Muscle layer of duodenum (tissue), 2 donors: ENCODE measurements around the gene CHMP4A.

Source experiments
- H3K27ac ChIP-seq: one replicate; pipeline ENCODE4 v1.7.0; 2013; ENCODE audit warnings: mild to moderate bottlenecking, low read length
- H3K27me3 ChIP-seq: one replicate; pipeline ENCODE4 v1.7.0; 2013; ENCODE audit warnings: low read depth, mild to moderate bottlenecking, control low read depth, low read length
- H3K36me3 ChIP-seq, 2 donors: one replicate each; pipeline ENCODE4 v1.7.0; 2013; ENCODE audit warnings: low read length in 2 of 2, control low read depth in 1 of 2, mild to moderate bottlenecking in 1 of 2; ENCODE audit not compliant: insufficient read depth in 2 of 2, control insufficient read depth in 1 of 2
- H3K4me1 ChIP-seq, 2 donors: one replicate each; pipeline ENCODE4 v1.7.0; 2013; ENCODE audit warnings: low read length in 2 of 2, mild to moderate bottlenecking in 2 of 2, control low read depth in 1 of 2, moderate library complexity in 1 of 2; ENCODE audit not compliant: insufficient read depth in 2 of 2, control insufficient read depth in 1 of 2
- H3K4me3 ChIP-seq, 2 donors: one replicate each; pipeline ENCODE4 v1.7.0; 2013; ENCODE audit warnings: low read length in 2 of 2, low read depth in 1 of 2, mild to moderate bottlenecking in 1 of 2
- H3K9me3 ChIP-seq, 2 donors: one replicate each; pipeline ENCODE4 v1.7.0; 2013; ENCODE audit warnings: low read length in 2 of 2, control low read depth in 1 of 2, mild to moderate bottlenecking in 1 of 2; ENCODE audit not compliant: control insufficient read depth in 1 of 2
- donor health status: healthy.

Gene CHMP4A

GRCh38 chr14:24212924-24213865, at the start of gene CHMP4A:
Gene CHMP4A (minus strand): TSS chr14:24213488. CDS start chr14:24213439, 49 bp downstream.
- Histone ChIP-seq H3K4me3 (peak within 1 kb of the TSS; percentile 69 to 71), H3K27ac (peak within 1 kb of the TSS; percentile 97), H3K9me3 (no peaks in the 10 kb centered on the region), H3K4me1 (peaks cover 7 to 26% of the 10 kb centered on the region in 2 donors), H3K36me3 (peaks cover 26 to 31% of the 10 kb centered on the region in 2 donors), H3K27me3 (no peaks in the 10 kb centered on the region)

- no peak overlapping the region for H3K4me3 ChIP-seq
- peaks cover 10 to 21% of the 10 kb centered on the region in 2 donors for H3K36me3 ChIP-seq
- H3K27ac ChIP-seq: no peak overlapping the region
- no peaks in the 10 kb centered on the region for H3K27me3 ChIP-seq
- H3K4me1 ChIP-seq: no peaks in the 10 kb centered on the region
- H3K9me3 ChIP-seq: no peaks in the 10 kb centered on the region
Measured at GRCh38 chr14:24261969-24262327, 48.7 kb upstream of the CHMP4A start.

- no peak overlapping the region for H3K4me3 ChIP-seq
- H3K27ac ChIP-seq: no peak overlapping the region
- no peaks in the 10 kb centered on the region for H3K9me3 ChIP-seq
- H3K36me3 ChIP-seq: peaks cover 5 to 16% of the 10 kb centered on the region in 2 donors
- H3K27me3 ChIP-seq: no peaks in the 10 kb centered on the region
- no peaks in the 10 kb centered on the region for H3K4me1 ChIP-seq
Measured at GRCh38 chr14:24261256-24261968, 48.1 kb upstream of the CHMP4A start.

GRCh38 chr14:24260780-24261157, 47.5 kb upstream of the CHMP4A start:
- no peak overlapping the region for H3K27ac ChIP-seq
- H3K36me3 ChIP-seq: peaks cover 0 to 11% of the 10 kb centered on the region in 2 donors
- H3K9me3 ChIP-seq: no peaks in the 10 kb centered on the region
- H3K4me3 ChIP-seq: no peak overlapping the region
- H3K27me3 ChIP-seq: no peaks in the 10 kb centered on the region
- no peaks in the 10 kb centered on the region for H3K4me1 ChIP-seq

GRCh38 chr14:24260026-24260779, 46.9 kb upstream of the CHMP4A start:
- H3K4me1 ChIP-seq: no peaks in the 10 kb centered on the region
- H3K27me3 ChIP-seq: no peaks in the 10 kb centered on the region
- H3K9me3 ChIP-seq: no peaks in the 10 kb centered on the region
- peaks cover 0 to 9% of the 10 kb centered on the region in 2 donors for H3K36me3 ChIP-seq
- no peak overlapping the region for H3K4me3 ChIP-seq
- H3K27ac ChIP-seq: no peak overlapping the region

- H3K9me3 ChIP-seq: no peaks in the 10 kb centered on the region
- no peak overlapping the region for H3K27ac ChIP-seq
- no peaks in the 10 kb centered on the region for H3K4me1 ChIP-seq
Measured at GRCh38 chr14:24259282-24260025, 46.2 kb upstream of the CHMP4A start.

GRCh38 chr14:24258548-24259265, 45.4 kb upstream of the CHMP4A start:
- H3K4me3 ChIP-seq: no peak overlapping the region
- H3K27ac ChIP-seq: no peak overlapping the region

More at GRCh38 chr14:24259282-24260025, 46.2 kb upstream of the CHMP4A start:
- Histone ChIP-seq H3K27me3 (no peaks in the 10 kb centered on the region), H3K4me3 (no peak overlapping the region), H3K36me3 (peaks cover 0 to 7% of the 10 kb centered on the region in 2 donors)

GRCh38 chr14:24258119-24258518, 44.8 kb upstream of the CHMP4A start:
- Histone ChIP-seq H3K27ac (no peak overlapping the region), H3K9me3 (no peaks in the 10 kb centered on the region), H3K36me3 (peaks cover 0 to 7% of the 10 kb centered on the region in 2 donors), H3K4me1 (no peaks in the 10 kb centered on the region), H3K4me3 (no peak overlapping the region), H3K27me3 (no peaks in the 10 kb centered on the region)

More at GRCh38 chr14:24258548-24259265, 45.4 kb upstream of the CHMP4A start:
- Histone ChIP-seq H3K36me3 (peaks cover 0 to 7% of the 10 kb centered on the region in 2 donors), H3K4me1 (no peaks in the 10 kb centered on the region), H3K27me3 (no peaks in the 10 kb centered on the region), H3K9me3 (no peaks in the 10 kb centered on the region)

GRCh38 chr14:24256960-24257359, 43.7 kb upstream of the CHMP4A start:
- Histone ChIP-seq H3K27me3 (no peaks in the 10 kb centered on the region), H3K36me3 (peaks cover 4 to 7% of the 10 kb centered on the region in 2 donors), H3K27ac (no peak overlapping the region), H3K4me3 (no peak overlapping the region), H3K4me1 (no peaks in the 10 kb centered on the region), H3K9me3 (no peaks in the 10 kb centered on the region)
